Breast epithelium (tissue), 4 donors: ENCODE measurements around the gene SFI1. TPM values are rescaled to one million over a fixed set of nuclear protein-coding genes. Genes with fewer than 3 reads are reported as not detected.

Experiments used
- DNase-seq, 2 donors: peaks; one replicate each; pipeline ENCODE4 v3.0.0-alpha.2; 2019; ENCODE audit warnings: low spot score in 2 of 2
- H3K27ac ChIP-seq, 2 donors: fragments of 200-600 bp; sonication (generic) in 1 of 2; one replicate each; pipeline ENCODE4 v1.5.1; 2016 to 2019; ENCODE audit warnings: mild to moderate bottlenecking in 1 of 2
- H3K27me3 ChIP-seq, 2 donors: fragments of 200-600 bp; sonication (generic) in 1 of 2; one replicate each; pipeline versions ENCODE4 v1.5.1 to v1.6.0; 2017 to 2019; ENCODE audit warnings: control low read depth in 1 of 2, mild to moderate bottlenecking in 1 of 2
- H3K36me3 ChIP-seq: fragments of 200-600 bp; one replicate; pipeline ENCODE4 v1.5.1; 2019
- H3K4me1 ChIP-seq, 2 donors: fragments of 200-600 bp; sonication (generic); one replicate each; pipeline ENCODE4 v1.5.1; 2016 to 2019; ENCODE audit warnings: control low read depth in 1 of 2
- H3K4me3 ChIP-seq, 3 donors: fragments of 200-600 bp; sonication (generic); 1 replicate in 2 of 3; 2 replicates in 1 of 3; pipeline ENCODE4 v1.5.1; 2016 to 2019; ENCODE audit warnings: mild to moderate bottlenecking in 3 of 3, moderate library complexity in 2 of 3
- H3K9me3 ChIP-seq, 2 donors: fragments of 200-600 bp; sonication (generic) in 1 of 2; one replicate each; pipeline ENCODE4 v1.5.1; 2016 to 2019; ENCODE audit warnings: control low read depth in 1 of 2
- POLR2A ChIP-seq: fragments of 450-650 bp; IDR thresholded peaks from one replicate; pipeline ENCODE4 v1.6.1; 2016; ENCODE audit warnings: antibody characterized with exemption, mild to moderate bottlenecking, moderate library complexity
- POLR2AphosphoS5 ChIP-seq, 3 donors: sonication (generic); formaldehyde crosslinking; IDR thresholded peaks; one replicate each; pipeline ENCODE4 v1.6.1; 2017; ENCODE audit warnings: antibody characterized with exemption in 3 of 3
- intact Hi-C: fragments of 100-400 bp; cut with DNase I; formaldehyde crosslinking; loops from one replicate; pipeline ENCODE4 v1.15.1; 2023; ENCODE audit warnings: low total_unique reads
- total RNA-seq, 3 donors: library from RNA; depleted of rRNA; stranded (reverse); fragments of >200 nt; gene quantifications; one replicate each; pipeline ENCODE4 v1.1.0, GENCODE V29; 2016
- TF ChIP-seq, protein P1 (sequence below), 3 donors: fragments of 450-650 bp; IDR thresholded peaks; one replicate each; pipeline ENCODE4 v1.5.1; 2016 to 2017; ENCODE audit warnings: antibody characterized with exemption in 3 of 3, mild to moderate bottlenecking in 3 of 3, moderate library complexity in 3 of 3

SFI1 gene
- total RNA-seq, 3 donors from 2014 or later: 17.4 to 62.9 (median 42.1) TPM

DNA sequence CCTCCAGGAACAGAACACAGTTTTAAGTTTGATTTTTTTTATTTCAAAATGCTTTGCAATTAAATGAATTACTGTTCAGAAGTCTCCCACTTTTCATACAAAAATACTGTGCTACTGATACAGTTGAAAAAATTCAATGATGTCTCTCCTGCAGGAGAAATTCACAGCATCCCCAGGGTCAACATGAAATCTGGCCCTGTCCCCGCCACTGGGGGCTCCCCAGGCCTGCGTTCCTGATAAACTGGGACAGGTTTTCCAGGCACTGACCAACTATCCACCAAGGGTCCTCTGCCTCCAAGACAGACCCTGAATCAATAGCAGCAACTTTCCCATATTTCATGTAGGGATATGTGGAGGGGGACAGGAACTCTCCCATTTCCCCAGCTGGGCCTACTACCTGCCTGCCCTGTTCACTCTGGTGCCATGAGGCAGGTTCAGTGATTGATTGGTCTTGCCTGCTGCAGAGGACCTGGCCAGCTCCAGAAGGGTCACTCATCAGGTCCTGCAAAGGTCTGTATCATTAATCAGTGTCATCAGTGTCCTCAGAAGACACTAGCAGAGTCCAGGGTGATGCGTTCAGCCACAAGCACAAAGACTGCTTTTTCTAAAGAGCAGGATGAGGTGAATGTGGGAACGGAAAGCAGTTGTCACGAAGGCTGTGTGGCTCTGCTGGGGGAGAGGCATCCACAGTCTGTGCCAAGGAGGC lies 122.3 kb downstream of the SFI1 start:
- Histone ChIP-seq H3K4me3 (no peak overlapping the region), H3K27me3 (no peaks in the 10 kb centered on the region), H3K9me3 (no peaks in the 10 kb centered on the region), H3K36me3 (peaks cover 3% of the 10 kb centered on the region), H3K27ac (no peak overlapping the region), H3K4me1 (peaks cover 0 to 6% of the 10 kb centered on the region in 2 donors)
- intact Hi-C loops: no loop called here
- no peak for DNase-seq
- TF ChIP-seq POLR2AphosphoS5 (IDR thresholded peaks at IDR 0.05) (no peak), POLR2A (no peak)
- TF ChIP-seq, protein P1, sequence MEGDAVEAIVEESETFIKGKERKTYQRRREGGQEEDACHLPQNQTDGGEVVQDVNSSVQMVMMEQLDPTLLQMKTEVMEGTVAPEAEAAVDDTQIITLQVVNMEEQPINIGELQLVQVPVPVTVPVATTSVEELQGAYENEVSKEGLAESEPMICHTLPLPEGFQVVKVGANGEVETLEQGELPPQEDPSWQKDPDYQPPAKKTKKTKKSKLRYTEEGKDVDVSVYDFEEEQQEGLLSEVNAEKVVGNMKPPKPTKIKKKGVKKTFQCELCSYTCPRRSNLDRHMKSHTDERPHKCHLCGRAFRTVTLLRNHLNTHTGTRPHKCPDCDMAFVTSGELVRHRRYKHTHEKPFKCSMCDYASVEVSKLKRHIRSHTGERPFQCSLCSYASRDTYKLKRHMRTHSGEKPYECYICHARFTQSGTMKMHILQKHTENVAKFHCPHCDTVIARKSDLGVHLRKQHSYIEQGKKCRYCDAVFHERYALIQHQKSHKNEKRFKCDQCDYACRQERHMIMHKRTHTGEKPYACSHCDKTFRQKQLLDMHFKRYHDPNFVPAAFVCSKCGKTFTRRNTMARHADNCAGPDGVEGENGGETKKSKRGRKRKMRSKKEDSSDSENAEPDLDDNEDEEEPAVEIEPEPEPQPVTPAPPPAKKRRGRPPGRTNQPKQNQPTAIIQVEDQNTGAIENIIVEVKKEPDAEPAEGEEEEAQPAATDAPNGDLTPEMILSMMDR (IDR thresholded peaks at IDR 0.05): no peak

DNA sequence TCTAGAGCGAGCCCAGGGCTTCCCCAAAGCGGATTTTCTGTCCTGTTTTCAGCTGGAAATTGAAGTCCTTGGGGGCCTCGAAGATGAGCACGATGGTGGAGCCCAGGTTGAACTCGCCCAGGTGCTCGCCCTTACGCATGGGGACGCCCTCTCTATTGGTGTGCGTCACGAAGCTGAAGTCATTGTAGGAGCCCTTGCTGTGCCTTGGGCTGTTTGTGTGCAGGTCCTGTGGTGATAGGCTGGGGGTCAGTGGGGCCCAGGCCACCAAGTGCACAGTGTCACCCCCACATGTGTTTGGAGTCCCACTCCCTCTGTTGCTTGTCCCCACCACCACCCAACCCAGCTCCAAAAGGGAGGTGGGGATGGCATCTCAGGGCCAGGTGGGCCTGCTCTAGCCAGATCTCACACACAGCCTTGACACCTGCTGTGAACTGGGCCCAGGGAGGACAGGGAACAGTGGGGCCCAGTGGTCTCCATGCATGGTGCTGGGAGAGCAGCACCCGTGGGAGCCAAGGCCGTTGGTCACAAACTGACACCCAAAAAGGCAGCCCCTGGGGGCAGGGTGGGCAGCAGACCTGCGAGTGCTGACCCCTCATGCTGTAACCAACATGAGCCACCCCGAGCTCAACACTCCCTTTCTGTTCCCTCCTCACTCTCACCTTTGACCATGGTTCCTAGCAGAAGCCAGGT lies 123.4 kb downstream of the SFI1 start:
- H3K27me3 ChIP-seq: no peaks in the 10 kb centered on the region
- H3K4me3 ChIP-seq: no peak overlapping the region
- DNase-seq: no peak
- H3K36me3 ChIP-seq: peaks cover 3% of the 10 kb centered on the region
- intact Hi-C loops: no loop called here
- peaks cover 0 to under 1% of the 10 kb centered on the region in 2 donors for H3K4me1 ChIP-seq
- H3K9me3 ChIP-seq: no peaks in the 10 kb centered on the region
- H3K27ac ChIP-seq: no peak overlapping the region
- TF ChIP-seq POLR2AphosphoS5 (IDR thresholded peaks at IDR 0.05): no peak

DNA sequence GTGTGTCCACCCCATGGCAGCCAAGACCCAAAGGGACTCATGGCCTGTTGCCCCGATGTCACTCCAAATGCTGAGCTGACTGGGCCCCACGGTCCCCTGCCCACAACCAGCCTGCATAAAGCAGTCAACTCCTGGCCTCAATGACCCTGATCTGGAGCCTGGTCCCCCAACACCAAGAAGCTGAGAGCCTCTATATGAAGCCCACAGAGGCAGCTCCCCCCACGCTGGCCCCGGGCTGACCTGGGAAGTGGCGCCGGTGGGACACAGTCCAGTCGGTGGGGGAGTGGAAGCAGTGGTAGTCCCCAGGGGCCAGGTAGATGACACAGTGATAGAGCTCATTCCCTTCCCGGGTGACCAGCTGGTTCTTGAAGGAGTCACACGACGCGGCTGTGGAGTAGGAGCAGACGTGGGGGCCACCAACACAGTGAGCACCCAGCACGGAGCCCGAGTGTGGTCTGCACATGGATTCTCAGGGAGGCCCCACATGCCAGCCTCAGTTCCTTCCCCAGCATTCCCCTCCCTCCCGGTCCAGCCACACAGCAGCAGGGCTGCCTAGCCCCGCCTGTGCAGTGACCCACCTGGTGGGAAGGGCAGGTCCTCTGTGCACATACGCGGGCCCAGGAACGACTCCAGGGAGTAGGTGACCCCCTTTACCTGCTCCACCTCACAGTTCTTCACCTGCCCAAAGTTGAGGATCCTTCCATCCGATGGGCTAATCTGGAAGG lies 124.6 kb downstream of the SFI1 start:
- H3K27me3 ChIP-seq: no peaks in the 10 kb centered on the region
- no peak overlapping the region for H3K4me3 ChIP-seq
- peaks cover under 1% of the 10 kb centered on the region in 2 donors for H3K4me1 ChIP-seq
- H3K9me3 ChIP-seq: no peaks in the 10 kb centered on the region
- intact Hi-C loops: no loop called here
- TF ChIP-seq POLR2AphosphoS5 (IDR thresholded peaks at IDR 0.05): no peak
- TF ChIP-seq, protein P1 (IDR thresholded peaks at IDR 0.05): no peak
- no peak for TF ChIP-seq POLR2A
- H3K36me3 ChIP-seq: peaks cover 3% of the 10 kb centered on the region
- DNase-seq: no peak
- peak overlapping the region in 1 of 2 donors; percentile 32 for H3K27ac ChIP-seq

DNA sequence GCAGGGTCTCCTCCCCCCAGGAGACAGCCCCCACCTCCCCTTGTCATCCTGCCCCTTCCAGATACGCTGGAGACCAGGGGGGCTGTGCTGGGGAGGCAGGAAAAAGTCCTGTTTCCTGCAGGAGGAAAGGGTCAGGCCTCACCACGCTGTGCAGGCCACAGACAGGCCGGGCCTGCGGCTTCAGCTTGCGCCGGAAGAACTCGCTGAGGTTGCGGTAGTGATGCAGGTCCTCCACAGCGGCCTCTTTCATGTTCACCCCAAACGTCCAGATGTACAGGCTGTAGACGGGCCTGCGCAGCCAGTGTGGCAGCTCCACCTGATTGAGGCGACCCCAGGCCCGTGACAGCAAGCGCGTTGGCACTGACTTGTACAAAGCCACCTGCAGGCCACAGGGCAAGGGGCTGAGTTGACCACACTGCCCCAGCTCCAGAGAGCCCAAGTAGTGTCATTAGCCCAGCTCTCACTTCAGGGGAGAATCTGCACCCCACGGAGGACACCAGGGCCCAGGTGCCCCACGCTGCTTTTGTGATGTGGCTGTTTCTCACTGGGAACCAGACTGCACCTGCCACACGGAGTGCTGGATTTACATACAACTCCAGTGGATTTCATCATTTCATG lies 125.3 kb downstream of the SFI1 start:
- Histone ChIP-seq H3K4me3 (no peak overlapping the region), H3K27ac (peak overlapping the region in 1 of 2 donors; percentile 32), H3K27me3 (no peaks in the 10 kb centered on the region), H3K9me3 (no peaks in the 10 kb centered on the region), H3K4me1 (peaks cover 3 to 8% of the 10 kb centered on the region in 2 donors), H3K36me3 (peaks cover 3% of the 10 kb centered on the region)
- intact Hi-C loops: no loop called here
- DNase-seq: no peak
- no peak for TF ChIP-seq POLR2A
- no peak for TF ChIP-seq POLR2AphosphoS5 (IDR thresholded peaks at IDR 0.05)
- TF ChIP-seq, protein P1 (IDR thresholded peaks at IDR 0.05): no peak

DNA sequence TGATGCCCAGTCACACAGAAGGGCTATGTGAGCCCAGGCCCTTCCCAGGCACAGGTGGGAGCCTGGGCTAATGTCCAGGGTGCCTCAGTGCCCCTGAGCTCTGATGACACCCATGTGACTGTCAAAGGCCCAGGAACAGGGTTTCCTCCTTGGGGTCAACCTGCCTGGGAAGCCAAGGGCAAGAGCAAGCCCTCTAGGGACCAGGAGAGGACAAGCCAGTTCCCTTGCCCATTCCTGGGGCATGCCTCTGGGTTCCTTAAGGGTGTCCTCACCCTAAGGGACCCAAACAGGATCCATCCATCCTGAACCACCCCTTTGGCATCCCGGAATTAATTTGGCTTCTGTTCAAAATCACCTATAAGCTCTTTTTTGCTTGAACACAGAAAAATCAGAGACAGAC lies 126.6 kb downstream of the SFI1 start:
- Histone ChIP-seq H3K4me1 (peaks cover 3 to 12% of the 10 kb centered on the region in 2 donors), H3K4me3 (no peak overlapping the region), H3K27ac (peak overlapping the region in 1 of 2 donors; percentile 94), H3K36me3 (peaks cover 3% of the 10 kb centered on the region), H3K9me3 (no peaks in the 10 kb centered on the region), H3K27me3 (no peaks in the 10 kb centered on the region)
- intact Hi-C loops: no loop called here
- no peak for DNase-seq
- TF ChIP-seq POLR2A (no peak), POLR2AphosphoS5 (IDR thresholded peaks at IDR 0.05) (no peak)
- TF ChIP-seq, protein P1 (IDR thresholded peaks at IDR 0.05): no peak
